HepG2 (cell line): ENCODE measurements around the gene MRGPRF.
"Not testable (repeated sequence)": the region's sequence is repeated elsewhere in the genome, so short reads cannot be mapped to it uniquely, and the experiment has no call there.

ENCODE experiments used
- CBX2 ChIP-seq, 2 experiments: fragments of 200-600 bp in 1 of 2; sonication (generic); formaldehyde crosslinking in 1 of 2; IDR thresholded peaks; 2 replicates each; pipeline versions ENCODE4 v1.7.0 to v1.8.1; 2018 to 2022; ENCODE audit warnings: low read depth in 2 of 2, low read length in 1 of 2, mild to moderate bottlenecking in 1 of 2, missing genetic modification reagents in 1 of 2
- CTCF ChIP-seq: sonication (generic); formaldehyde crosslinking; IDR thresholded peaks from 2 replicates; pipeline ENCODE4 v1.5.0; 2020; ENCODE audit warnings: mild to moderate bottlenecking, missing genetic modification reagents, moderate library complexity
- JUNB ChIP-seq: sonication (generic); formaldehyde crosslinking; IDR thresholded peaks from 2 replicates; pipeline ENCODE4 v1.8.0; 2022; ENCODE audit warnings: missing genetic modification reagents, mild to moderate bottlenecking, borderline replicate concordance
- PATZ1 ChIP-seq: sonication (generic); formaldehyde crosslinking; IDR thresholded peaks from 2 replicates; pipeline ENCODE4 v1.4.0; 2020; ENCODE audit warnings: missing genetic modification reagents
- POLR2AphosphoS5 ChIP-seq: IDR thresholded peaks from 2 replicates; pipeline ENCODE4 v1.6.1; 2012; ENCODE audit warnings: low read depth, low read length
- PPARG ChIP-seq: conservative IDR thresholded peaks from 2 replicates; pipeline ENCODE4 v1.6.1; 2016; ENCODE audit warnings: missing biosample characterization, missing genetic modification reagents
- RFX5 ChIP-seq: IDR thresholded peaks from 2 replicates; pipeline ENCODE4 v1.6.1; 2011; ENCODE audit warnings: low read depth, low read length, improper control_type of control experiment
- TFAP4 ChIP-seq: sonication (generic); IDR thresholded peaks from 2 replicates; pipeline ENCODE4 v1.6.1; 2016; ENCODE audit warnings: low read depth, borderline replicate concordance
- THRA ChIP-seq: sonication (generic); formaldehyde crosslinking; IDR thresholded peaks from 2 replicates; pipeline ENCODE4 v1.4.0; 2020; ENCODE audit warnings: missing genetic modification reagents, borderline replicate concordance
- ZHX2 ChIP-seq, 2 experiments: sonication (generic) in 1 of 2; formaldehyde crosslinking in 1 of 2; IDR thresholded peaks; 2 replicates each; pipeline versions ENCODE4 v1.6.1 to v1.9.0; 2014 to 2022; ENCODE audit warnings: antibody characterized with exemption in 1 of 2, borderline replicate concordance in 1 of 2, inconsistent platforms in 1 of 2, low read depth in 1 of 2, missing genetic modification reagents in 1 of 2
- ZNF17 ChIP-seq: sonication (generic); formaldehyde crosslinking; IDR thresholded peaks from 2 replicates; pipeline ENCODE4 v1.5.0; 2020; ENCODE audit warnings: mild to moderate bottlenecking, missing genetic modification reagents

GRCh38 chr11:68973706-68974105 lies 39.3 kb downstream of the MRGPRF start:
- not testable (repeated sequence) for TF ChIP-seq TFAP4; RFX5; POLR2AphosphoS5; ZNF17 (CRISPR knock-in tag); PPARG (CRISPR knock-in tag); CTCF (CRISPR knock-in tag); THRA (CRISPR knock-in tag); JUNB (CRISPR knock-in tag); PATZ1 (CRISPR knock-in tag); CBX2 (IDR thresholded peaks at IDR 0.05; ENCODE audit: low read depth, low read length); CBX2 (CRISPR knock-in tag; IDR thresholded peaks at IDR 0.05; ENCODE audit: low read depth); ZHX2 (IDR thresholded peaks at IDR 0.05; ENCODE audit: low read depth); ZHX2 (CRISPR knock-in tag; IDR thresholded peaks at IDR 0.05; ENCODE audit: borderline replicate concordance)
